PC-3 (cell line): ENCODE measurements around the gene SLF2.

ENCODE experiments used
- CTCF ChIP-seq: fragments of 300-600 bp; sonication (generic); conservative IDR thresholded peaks from 2 replicates; pipeline ENCODE4 v1.5.1; 2017; ENCODE audit warnings: antibody characterized with exemption, low read depth, mild to moderate bottlenecking, low read length
- EZH2 ChIP-seq: fragments of 300-600 bp; sonication (generic); IDR thresholded peaks from one replicate; pipeline ENCODE4 v1.6.1; 2017; ENCODE audit warnings: antibody characterized with exemption, mild to moderate bottlenecking, low read length; ENCODE audit not compliant: unreplicated experiment

GRCh38 chr10:101005869-101006567, 93.3 kb downstream of the SLF2 start:
- TF ChIP-seq CTCF: no peak
- TF ChIP-seq EZH2: no peak
